Neural cell (in vitro differentiated cells): ENCODE results near the gene HOXC10. TPM values are rescaled to one million over a fixed set of nuclear protein-coding genes. Genes with fewer than 3 reads are reported as not detected.
A peak's percentile ranks its signal among the peaks of the same experiment; 100 is the strongest.

Experiments used
- H2AFZ ChIP-seq: fragments of 200-600, 300-800 bp; sonication (generic), shearing (Covaris generic); 2 replicates; pipeline ENCODE4 v1.6.0; 2014; ENCODE audit warnings: low read depth, mild to moderate bottlenecking, antibody characterized with exemption, low read length, moderate library complexity
- H3F3A ChIP-seq: fragments of 200-600 bp; shearing (Covaris generic); 2 replicates; pipeline ENCODE4 v1.6.1; 2016; ENCODE audit warnings: mild to moderate bottlenecking, moderate library complexity, mixed read lengths, antibody characterized with exemption, low read length; ENCODE audit not compliant: insufficient read depth, poor library complexity, severe bottlenecking
- H3K27ac ChIP-seq: fragments of 200-600, 300-800 bp; sonication (generic), shearing (Covaris generic); 2 replicates; pipeline ENCODE4 v1.5.1; 2014; ENCODE audit warnings: mild to moderate bottlenecking, low read length, moderate library complexity
- H3K27me3 ChIP-seq: fragments of 300-800, 200-600 bp; sonication (generic), shearing (Covaris generic); 2 replicates; pipeline ENCODE4 v1.6.0; 2014; ENCODE audit warnings: mild to moderate bottlenecking, low read depth, low read length, moderate library complexity; ENCODE audit not compliant: insufficient read depth
- H3K36me3 ChIP-seq: fragments of 300-800, 200-600 bp; sonication (generic), shearing (Covaris generic); 2 replicates; pipeline ENCODE4 v1.5.1; 2014; ENCODE audit warnings: mild to moderate bottlenecking, antibody characterized with exemption, low read length, moderate library complexity; ENCODE audit not compliant: insufficient read depth
- H3K4me2 ChIP-seq: fragments of 300-800, 200-600 bp; sonication (generic), shearing (Covaris generic); 2 replicates; pipeline ENCODE4 v1.6.0; 2014; ENCODE audit warnings: mild to moderate bottlenecking, low read length
- H3K4me3 ChIP-seq: fragments of 300-800, 200-600 bp; sonication (generic), shearing (Covaris generic); 2 replicates; pipeline ENCODE4 v1.5.1; 2014; ENCODE audit warnings: mild to moderate bottlenecking, low read length, moderate library complexity
- H3K79me2 ChIP-seq: fragments of 200-600 bp; shearing (Covaris generic); replicated peaks from 2 replicates; pipeline ENCODE4 v1.6.0; 2014; ENCODE audit warnings: mild to moderate bottlenecking, low read length, moderate library complexity; ENCODE audit not compliant: insufficient read depth
- H3K9ac ChIP-seq: fragments of 300-800, 200-600 bp; sonication (generic), shearing (Covaris generic); 2 replicates; pipeline ENCODE4 v1.6.1; 2016; ENCODE audit warnings: mild to moderate bottlenecking, low read length, mixed read lengths
- H3K9me2 ChIP-seq: fragments of 200-600 bp; shearing (Covaris generic); 2 replicates; pipeline ENCODE4 v1.6.1; 2016; ENCODE audit warnings: mild to moderate bottlenecking, low read length, mixed read lengths; ENCODE audit not compliant: insufficient read depth
- H3K9me3 ChIP-seq: fragments of 200-600, 300-800 bp; sonication (generic), shearing (Covaris generic); 2 replicates; pipeline ENCODE4 v1.6.1; 2016; ENCODE audit warnings: mild to moderate bottlenecking, mixed run types, low read length, moderate library complexity, mixed read lengths
- H4K20me1 ChIP-seq: fragments of 200-600 bp; shearing (Covaris generic); 2 replicates; pipeline ENCODE4 v1.6.1; 2016; ENCODE audit warnings: mild to moderate bottlenecking, mixed run types; ENCODE audit not compliant: insufficient read depth
- EP300 ChIP-seq: fragments of 450-650 bp; conservative IDR thresholded peaks from 2 replicates; pipeline ENCODE4 v1.6.1; 2014; ENCODE audit warnings: antibody characterized with exemption, mild to moderate bottlenecking, moderate library complexity; ENCODE audit not compliant: poor library complexity, severe bottlenecking
- EZH2 ChIP-seq: fragments of 200-600, 300-800 bp; shearing (Covaris generic), sonication (generic); IDR thresholded peaks from 2 replicates; pipeline ENCODE4 v1.6.1; 2014; ENCODE audit warnings: antibody characterized with exemption, low read length, borderline replicate concordance, mild to moderate bottlenecking; ENCODE audit not compliant: insufficient read depth, poor library complexity, severe bottlenecking
- MXI1 ChIP-seq: fragments of 450-650 bp; conservative IDR thresholded peaks from 2 replicates; pipeline ENCODE4 v1.6.1; 2014; ENCODE audit warnings: antibody characterized with exemption, mild to moderate bottlenecking; ENCODE audit not compliant: poor library complexity, severe bottlenecking
- RAD21 ChIP-seq: fragments of 450-650 bp; conservative IDR thresholded peaks from 2 replicates; pipeline ENCODE4 v1.6.1; 2014; ENCODE audit warnings: antibody characterized with exemption, mild to moderate bottlenecking, moderate library complexity
- SMC3 ChIP-seq: fragments of 450-650 bp; conservative IDR thresholded peaks from 2 replicates; pipeline ENCODE4 v1.6.1; 2014; ENCODE audit warnings: antibody characterized with exemption, mild to moderate bottlenecking, moderate library complexity; ENCODE audit not compliant: poor library complexity
- TAF1 ChIP-seq: IDR thresholded peaks from 2 replicates; pipeline ENCODE4 v1.6.1; 2012; ENCODE audit warnings: low read depth
- polyA plus RNA-seq: library from polyadenylated mRNA; depleted of rRNA; stranded (reverse); fragments of >200 nt; gene quantifications from 2 replicates; pipeline ENCODE4 v1.2.3, GENCODE V29; 2014
- TF ChIP-seq, protein P1 (sequence below): fragments of 450-650 bp; IDR thresholded peaks from 2 replicates; pipeline ENCODE4 v1.5.1; 2014; ENCODE audit warnings: antibody characterized with exemption, mild to moderate bottlenecking, moderate library complexity; ENCODE audit not compliant: poor library complexity, severe bottlenecking

The HOXC10 gene
- polyA plus RNA-seq, 1 donor from 2014 or later = not detected

DNA sequence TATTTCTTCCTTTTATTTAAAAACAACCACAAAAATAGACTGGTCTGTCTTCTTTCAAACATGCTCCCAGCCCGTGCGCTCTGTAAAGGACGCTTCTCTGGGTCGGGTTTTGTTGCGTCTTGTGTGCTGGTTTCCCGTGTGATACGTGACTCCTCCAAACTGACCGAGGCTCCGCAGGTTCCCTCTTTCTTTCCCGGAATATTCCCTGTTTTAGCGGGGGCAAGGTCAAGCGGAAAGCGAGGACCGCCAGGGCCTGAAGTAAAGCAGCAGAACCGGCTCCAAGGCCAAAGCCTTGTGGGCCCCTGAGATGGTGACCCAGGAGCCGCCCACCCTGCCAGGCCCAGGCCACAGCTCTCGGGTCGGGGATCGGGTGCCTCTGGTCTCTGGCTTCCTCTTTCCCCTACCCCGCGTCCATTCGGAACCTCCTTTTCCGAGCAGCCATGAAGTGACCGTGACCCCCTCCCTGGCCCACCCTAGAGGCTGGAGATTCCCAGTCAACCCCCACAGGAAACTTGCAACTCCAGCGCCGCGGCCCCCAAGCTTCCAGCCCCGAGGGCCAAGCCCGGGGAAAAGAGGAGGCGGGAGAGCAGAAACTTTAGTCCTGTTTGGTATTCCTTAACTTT, 885 bp upstream of the HOXC10 start:
- H2AFZ ChIP-seq = no peak overlapping the region
- peaks cover 100% of the 10 kb centered on the region for H3K27me3 ChIP-seq
- H3K9me3 ChIP-seq = no peaks in the 10 kb centered on the region
- H3K4me2 ChIP-seq = no peak overlapping the region
- H4K20me1 ChIP-seq = no peaks in the 10 kb centered on the region
- no peaks in the 10 kb centered on the region for H3K36me3 ChIP-seq
- H3K9ac ChIP-seq = no peak overlapping the region
- TF ChIP-seq RAD21 (no peak), EZH2 (peak; percentile 30)
- no peaks in the 10 kb centered on the region for H3F3A ChIP-seq
- no peak overlapping the region for H3K27ac ChIP-seq
- no peaks in the 10 kb centered on the region for H3K79me2 ChIP-seq
- no peak overlapping the region for H3K4me3 ChIP-seq
- no peaks in the 10 kb centered on the region for H3K9me2 ChIP-seq

DNA sequence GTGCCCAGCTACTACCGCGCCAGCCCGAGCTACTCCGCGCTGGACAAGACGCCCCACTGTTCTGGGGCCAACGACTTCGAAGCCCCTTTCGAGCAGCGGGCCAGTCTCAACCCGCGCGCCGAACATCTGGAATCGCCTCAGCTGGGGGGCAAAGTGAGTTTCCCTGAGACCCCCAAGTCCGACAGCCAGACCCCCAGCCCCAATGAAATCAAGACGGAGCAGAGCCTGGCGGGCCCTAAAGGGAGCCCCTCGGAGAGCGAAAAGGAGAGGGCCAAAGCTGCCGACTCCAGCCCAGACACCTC, 697 bp downstream of the HOXC10 start:
- Histone ChIP-seq H3K27ac (no peak overlapping the region), H3K9ac (no peak overlapping the region), H4K20me1 (no peaks in the 10 kb centered on the region), H3K79me2 (no peaks in the 10 kb centered on the region), H3K9me2 (no peaks in the 10 kb centered on the region), H3K27me3 (peaks cover 100% of the 10 kb centered on the region), H2AFZ (no peak overlapping the region), H3K4me2 (no peak overlapping the region), H3K36me3 (no peaks in the 10 kb centered on the region), H3K4me3 (no peak overlapping the region), H3F3A (no peaks in the 10 kb centered on the region), H3K9me3 (no peaks in the 10 kb centered on the region)
- TF ChIP-seq, protein P1, sequence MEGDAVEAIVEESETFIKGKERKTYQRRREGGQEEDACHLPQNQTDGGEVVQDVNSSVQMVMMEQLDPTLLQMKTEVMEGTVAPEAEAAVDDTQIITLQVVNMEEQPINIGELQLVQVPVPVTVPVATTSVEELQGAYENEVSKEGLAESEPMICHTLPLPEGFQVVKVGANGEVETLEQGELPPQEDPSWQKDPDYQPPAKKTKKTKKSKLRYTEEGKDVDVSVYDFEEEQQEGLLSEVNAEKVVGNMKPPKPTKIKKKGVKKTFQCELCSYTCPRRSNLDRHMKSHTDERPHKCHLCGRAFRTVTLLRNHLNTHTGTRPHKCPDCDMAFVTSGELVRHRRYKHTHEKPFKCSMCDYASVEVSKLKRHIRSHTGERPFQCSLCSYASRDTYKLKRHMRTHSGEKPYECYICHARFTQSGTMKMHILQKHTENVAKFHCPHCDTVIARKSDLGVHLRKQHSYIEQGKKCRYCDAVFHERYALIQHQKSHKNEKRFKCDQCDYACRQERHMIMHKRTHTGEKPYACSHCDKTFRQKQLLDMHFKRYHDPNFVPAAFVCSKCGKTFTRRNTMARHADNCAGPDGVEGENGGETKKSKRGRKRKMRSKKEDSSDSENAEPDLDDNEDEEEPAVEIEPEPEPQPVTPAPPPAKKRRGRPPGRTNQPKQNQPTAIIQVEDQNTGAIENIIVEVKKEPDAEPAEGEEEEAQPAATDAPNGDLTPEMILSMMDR = no peak
- peak; percentile 45 for TF ChIP-seq EZH2
- TF ChIP-seq RAD21 = no peak

DNA sequence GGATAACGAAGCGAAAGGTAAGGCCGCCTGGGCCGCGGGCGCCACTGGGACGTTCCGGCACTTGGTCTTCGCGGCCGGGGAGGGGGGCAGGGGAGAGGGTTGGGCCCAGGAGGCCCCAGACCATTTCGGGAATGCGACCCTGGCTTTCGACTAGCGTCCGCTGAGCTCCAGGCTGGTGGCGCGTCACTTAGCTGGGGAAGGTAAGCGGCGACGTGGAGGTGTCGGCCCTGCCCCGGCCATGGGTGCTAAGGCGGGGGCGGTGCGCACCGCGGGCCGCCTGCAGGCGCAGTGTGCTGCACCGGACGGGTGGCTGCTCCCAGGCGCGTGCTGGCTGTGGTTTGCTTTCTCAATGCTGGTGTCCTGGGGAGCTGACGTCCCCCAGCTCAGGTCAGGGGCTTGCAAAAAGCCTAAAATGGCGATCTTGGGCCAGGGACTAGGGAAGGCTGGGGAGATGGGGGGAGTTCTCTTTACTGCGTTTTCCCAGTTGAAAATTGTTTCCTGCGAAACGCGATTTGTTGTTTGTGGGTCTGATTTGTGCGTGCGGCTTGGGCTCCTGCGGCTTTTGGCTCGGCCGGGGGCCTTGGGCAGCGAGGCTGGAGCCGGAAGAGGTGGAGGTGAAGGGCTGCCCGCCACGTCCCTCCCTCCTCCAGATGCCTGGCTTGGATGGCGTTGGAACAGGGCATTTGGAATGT, 1.2 kb downstream of the HOXC10 start:
- H3K27ac ChIP-seq = no peak overlapping the region
- H3K4me2 ChIP-seq = no peak overlapping the region
- no peaks in the 10 kb centered on the region for H3K36me3 ChIP-seq
- H3K9me3 ChIP-seq = no peaks in the 10 kb centered on the region
- H3F3A ChIP-seq = no peaks in the 10 kb centered on the region
- H3K27me3 ChIP-seq = peaks cover 100% of the 10 kb centered on the region
- no peaks in the 10 kb centered on the region for H4K20me1 ChIP-seq
- H3K4me3 ChIP-seq = no peak overlapping the region
- TF ChIP-seq EZH2 = peak; percentile 69
- TF ChIP-seq RAD21 = no peak
- H3K9me2 ChIP-seq = no peaks in the 10 kb centered on the region
- H2AFZ ChIP-seq = no peak overlapping the region
- H3K9ac ChIP-seq = no peak overlapping the region
- no peaks in the 10 kb centered on the region for H3K79me2 ChIP-seq

DNA sequence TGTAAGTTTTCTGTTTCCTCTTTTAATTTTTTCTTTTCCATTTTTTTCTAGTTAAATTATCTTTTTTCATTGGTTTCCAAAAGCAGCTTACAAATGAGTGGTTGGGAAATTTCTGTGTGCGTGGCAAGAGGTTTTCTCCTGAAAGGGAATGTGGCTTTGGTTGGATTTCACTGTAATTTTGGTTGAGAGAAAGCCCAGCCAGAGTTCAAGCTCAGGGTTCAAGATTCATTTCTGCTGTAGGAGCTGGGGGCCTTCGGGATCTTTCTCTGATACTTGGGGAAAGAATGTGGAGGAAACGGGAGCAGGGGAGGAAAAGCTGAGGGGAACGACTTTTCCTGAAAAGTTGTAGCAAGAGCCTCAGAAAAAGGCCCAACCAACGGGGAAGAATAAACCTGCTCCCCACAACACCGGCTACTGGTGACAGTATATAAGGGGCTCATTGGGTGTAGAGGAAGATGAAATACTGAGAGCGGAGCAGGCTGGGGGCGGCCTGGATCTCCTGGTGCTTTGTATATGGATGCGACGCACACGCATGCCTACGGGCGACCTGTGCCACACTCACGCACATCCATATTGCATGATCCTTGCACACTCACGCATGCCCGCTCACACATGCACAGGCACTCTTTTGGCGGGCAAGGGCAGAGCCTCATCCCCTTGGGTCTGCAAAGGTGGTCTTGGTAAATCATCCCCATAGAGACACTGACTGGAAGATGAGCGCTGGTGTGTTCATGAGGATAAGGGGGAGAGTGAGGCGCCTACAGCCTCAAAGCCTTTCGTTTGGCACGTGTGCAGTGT, 1.9 kb downstream of the HOXC10 start:
- Histone ChIP-seq H3K27me3 (peaks cover 100% of the 10 kb centered on the region), H3K79me2 (no peaks in the 10 kb centered on the region), H3K36me3 (no peaks in the 10 kb centered on the region), H3K4me2 (no peak overlapping the region), H4K20me1 (no peaks in the 10 kb centered on the region), H2AFZ (no peak overlapping the region), H3K9me2 (no peaks in the 10 kb centered on the region), H3K9ac (no peak overlapping the region), H3K4me3 (no peak overlapping the region), H3K9me3 (no peaks in the 10 kb centered on the region), H3F3A (no peaks in the 10 kb centered on the region), H3K27ac (no peak overlapping the region)
- no peak for TF ChIP-seq MXI1
- no peak for TF ChIP-seq TAF1
- TF ChIP-seq, protein P1 = no peak
- no peak for TF ChIP-seq SMC3
- TF ChIP-seq EP300 = no peak
